H9 (cell line): ENCODE results near the gene INPP5E. TPM values are rescaled to one million over a fixed set of nuclear protein-coding genes. Genes with fewer than 3 reads are reported as not detected.

ENCODE experiments used
- DNase-seq: peaks from one replicate; pipeline ENCODE4 v3.0.0-alpha.2; 2017
- H2AFZ ChIP-seq: one replicate; pipeline ENCODE4 v1.6.1; 2013; ENCODE audit warnings: mild to moderate bottlenecking, low read length, control low read depth, moderate library complexity
- H2AK5ac ChIP-seq: 2 replicates; pipeline ENCODE4 v1.6.1; 2013; ENCODE audit warnings: low read length, control low read depth, mixed read lengths; ENCODE audit not compliant: insufficient read length
- H2BK120ac ChIP-seq: one replicate; pipeline ENCODE4 v1.6.1; 2013; ENCODE audit warnings: low read depth, mild to moderate bottlenecking, low read length, control low read depth, inconsistent platforms; ENCODE audit not compliant: poor library complexity, severe bottlenecking
- H2BK12ac ChIP-seq: 2 replicates; pipeline ENCODE4 v1.6.1; 2013; ENCODE audit warnings: low read length, control low read depth, mixed read lengths, low read depth; ENCODE audit not compliant: insufficient read length
- H2BK15ac ChIP-seq: 2 replicates; pipeline ENCODE4 v1.6.1; 2013; ENCODE audit warnings: low read depth, low read length, control low read depth
- H2BK20ac ChIP-seq: one replicate; pipeline ENCODE4 v1.6.1; 2013; ENCODE audit warnings: low read depth, mild to moderate bottlenecking, low read length, control low read depth, inconsistent platforms; ENCODE audit not compliant: poor library complexity, severe bottlenecking
- H2BK5ac ChIP-seq: 2 replicates; pipeline ENCODE4 v1.6.1; 2013; ENCODE audit warnings: low read length, control low read depth, mixed read lengths; ENCODE audit not compliant: insufficient read length
- H3K14ac ChIP-seq: 2 replicates; pipeline ENCODE4 v1.6.1; 2013; ENCODE audit warnings: low read length, control low read depth; ENCODE audit not compliant: insufficient read depth
- H3K18ac ChIP-seq: 2 replicates; pipeline ENCODE4 v1.6.1; 2013; ENCODE audit warnings: low read depth, mild to moderate bottlenecking, mixed read lengths, low read length, control low read depth; ENCODE audit not compliant: insufficient read length
- H3K23ac ChIP-seq: 2 replicates; pipeline ENCODE4 v1.6.1; 2013; ENCODE audit warnings: low read length, control low read depth, mixed read lengths, low read depth; ENCODE audit not compliant: insufficient read length
- H3K23me2 ChIP-seq: 2 replicates; pipeline ENCODE4 v1.6.1; 2013; ENCODE audit warnings: low read depth, mild to moderate bottlenecking, mixed read lengths, low read length, control low read depth; ENCODE audit not compliant: insufficient read length, poor library complexity, severe bottlenecking
- H3K27ac ChIP-seq: 2 replicates; pipeline ENCODE4 v1.5.1; 2013; ENCODE audit warnings: low read length, control low read depth, mixed read lengths, low read depth; ENCODE audit not compliant: insufficient read length
- H3K27me3 ChIP-seq: 2 replicates; pipeline ENCODE4 v1.6.1; 2013; ENCODE audit warnings: low read length, control low read depth, inconsistent platforms; ENCODE audit not compliant: insufficient read depth
- H3K4ac ChIP-seq: 2 replicates; pipeline ENCODE4 v1.6.1; 2013; ENCODE audit warnings: low read depth, mild to moderate bottlenecking, control low read depth, inconsistent platforms, low read length, moderate library complexity
- H3K4me1 ChIP-seq: 2 replicates; pipeline ENCODE4 v1.6.1; 2013; ENCODE audit warnings: low read length, control low read depth, inconsistent platforms; ENCODE audit not compliant: insufficient read depth
- H3K4me2 ChIP-seq: 2 replicates; pipeline ENCODE4 v1.6.1; 2013; ENCODE audit warnings: low read length, control low read depth, mixed read lengths; ENCODE audit not compliant: insufficient read length, insufficient read depth
- H3K56ac ChIP-seq: 2 replicates; pipeline ENCODE4 v1.6.1; 2013; ENCODE audit warnings: low read depth, mild to moderate bottlenecking, mixed read lengths, low read length, control low read depth; ENCODE audit not compliant: insufficient read length
- H3K79me1 ChIP-seq: 2 replicates; pipeline ENCODE4 v1.6.1; 2013; ENCODE audit warnings: low read depth, mild to moderate bottlenecking, moderate library complexity, low read length, control low read depth, inconsistent platforms; ENCODE audit not compliant: insufficient read depth, poor library complexity, severe bottlenecking
- H3K79me2 ChIP-seq: 2 replicates; pipeline ENCODE4 v1.6.1; 2013; ENCODE audit warnings: low read length, control low read depth, inconsistent platforms; ENCODE audit not compliant: insufficient read depth
- H3K9ac ChIP-seq: 2 replicates; pipeline ENCODE4 v1.6.1; 2013; ENCODE audit warnings: low read length, control low read depth, mixed read lengths; ENCODE audit not compliant: insufficient read length; ENCODE audit errors: extremely low read depth
- H3K9me3 ChIP-seq: one replicate; pipeline ENCODE4 v1.6.1; 2013; ENCODE audit warnings: low read depth, low read length, inconsistent platforms; ENCODE audit not compliant: control insufficient read depth
- H3T11ph ChIP-seq: one replicate; pipeline ENCODE4 v1.6.1; 2013; ENCODE audit warnings: mild to moderate bottlenecking, low read length, control low read depth, inconsistent platforms
- H4K20me1 ChIP-seq: one replicate; pipeline ENCODE4 v1.6.1; 2013; ENCODE audit not compliant: control insufficient read depth, insufficient read length, insufficient read depth
- H4K5ac ChIP-seq: 2 replicates; pipeline ENCODE4 v1.6.1; 2013; ENCODE audit warnings: low read depth, mild to moderate bottlenecking, mixed read lengths, low read length, control low read depth; ENCODE audit not compliant: insufficient read length
- H4K8ac ChIP-seq: replicated peaks from 2 replicates; pipeline ENCODE4 v1.6.1; 2013; ENCODE audit warnings: low read length, control low read depth, mixed read lengths, low read depth; ENCODE audit not compliant: insufficient read length
- H4K91ac ChIP-seq: 2 replicates; pipeline ENCODE4 v1.6.1; 2013; ENCODE audit warnings: low read depth, mild to moderate bottlenecking, moderate library complexity, mixed read lengths, low read length, control low read depth; ENCODE audit not compliant: insufficient read length
- H3K27ac Mint-ChIP-seq, 3 experiments: 2 replicates in 2 of 3; 3 replicates in 1 of 3; pipeline ENCODE4 v1.8.0; 2020 to 2021; ENCODE audit warnings: mixed read lengths in 3 of 3, mild to moderate bottlenecking in 1 of 3, moderate library complexity in 1 of 3
- H3K27me3 Mint-ChIP-seq: 2 replicates; pipeline ENCODE4 v1.8.0; 2021; ENCODE audit warnings: low read depth, mild to moderate bottlenecking, moderate library complexity, mixed read lengths
- H3K36me3 Mint-ChIP-seq, 3 experiments: 2 replicates in 2 of 3; 3 replicates in 1 of 3; pipeline ENCODE4 v1.8.0; 2020 to 2021; ENCODE audit warnings: low read depth in 3 of 3, mixed read lengths in 3 of 3; ENCODE audit not compliant: insufficient read depth in 1 of 3
- H3K4me1 Mint-ChIP-seq, 2 experiments: 2 replicates each; pipeline ENCODE4 v1.8.0; 2020; ENCODE audit warnings: mixed read lengths in 2 of 2
- H3K4me3 Mint-ChIP-seq, 2 experiments: 2 replicates in 1 of 2; 3 replicates in 1 of 2; pipeline ENCODE4 v1.8.0; 2020 to 2021; ENCODE audit warnings: mild to moderate bottlenecking in 2 of 2, mixed read lengths in 2 of 2, moderate library complexity in 1 of 2
- H3K9me3 Mint-ChIP-seq, 2 experiments: 2 replicates in 1 of 2; 3 replicates in 1 of 2; pipeline ENCODE4 v1.8.0; 2020; ENCODE audit warnings: mild to moderate bottlenecking in 2 of 2, mixed read lengths in 2 of 2, moderate library complexity in 1 of 2
- WGBS: extraction: QIAGEN DNeasy Blood & Tissue Kit; methylation state at CpG from one replicate; pipeline ENCODE4 v1.1.7; 2013; ENCODE audit warnings: missing lambda C conversion rate, low lambda C conversion rate, mixed read lengths; ENCODE audit not compliant: insufficient read length; ENCODE audit errors: extremely low coverage; 5-methylcytosine and 5-hydroxymethylcytosine counted together
- total RNA-seq: library from RNA; stranded (reverse); gene quantifications from 2 replicates; pipeline ENCODE4 v1.2.1, GENCODE V29; 2021
- TF ChIP-seq, protein P1 (sequence below): fragments of 200-600 bp; sonication (generic); conservative IDR thresholded peaks from 3 replicates; pipeline ENCODE4 v1.8.0; 2021; ENCODE audit warnings: antibody characterized with exemption, mild to moderate bottlenecking

Gene INPP5E
- total RNA-seq, 1 experiment from 2014 or later = 21.0 TPM

DNA sequence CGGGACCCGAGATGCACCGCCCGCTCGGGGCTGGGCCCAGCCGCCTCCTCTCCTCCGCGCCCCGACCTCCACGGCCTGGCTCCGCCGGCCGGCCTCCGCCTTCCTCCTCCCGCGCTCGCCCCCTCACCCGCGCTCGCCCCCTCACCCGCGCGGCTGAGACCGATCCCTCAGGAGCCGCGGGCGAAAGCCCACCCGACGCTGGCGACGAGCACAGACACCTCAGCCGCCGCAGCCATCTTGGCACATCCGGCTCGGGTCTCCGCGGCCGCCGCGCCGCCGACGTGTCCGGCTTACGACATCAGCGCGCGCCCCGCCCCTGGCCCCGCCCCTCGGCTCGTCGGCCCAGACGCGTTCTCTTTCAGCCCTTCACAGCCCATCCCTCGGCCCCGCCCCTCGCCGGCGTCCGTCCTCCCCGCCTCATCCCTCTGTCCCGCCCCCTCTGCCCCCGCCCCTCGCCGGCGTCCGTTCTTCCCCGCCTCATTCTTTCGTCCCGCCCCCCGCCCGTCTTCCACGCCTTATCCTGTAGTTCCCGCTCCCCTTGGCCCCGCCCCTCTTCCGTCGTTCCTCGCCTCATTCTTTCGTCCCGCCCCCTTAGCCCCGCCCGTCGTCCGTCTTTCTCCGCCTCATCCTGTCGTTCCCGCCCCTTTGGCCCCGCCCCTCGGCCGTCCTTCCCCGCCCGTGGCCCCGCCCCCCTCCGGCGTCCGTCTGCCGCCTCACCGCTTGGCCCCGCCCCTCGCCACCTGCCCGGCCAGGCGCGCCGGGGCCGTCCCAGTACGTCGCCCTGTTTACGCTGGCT lies 43.3 kb upstream of the INPP5E start, which contains the start of gene SEC16A:
SEC16A (minus strand) TSS at position 248 of the 796 bp plus-strand sequence. CDS start 5,425 bp downstream, outside the sequence.
- peak within 1 kb of the TSS; percentile 97 for H3K9ac ChIP-seq

More for the DNA sequence above, 43.3 kb upstream of the INPP5E start, which contains the start of gene SEC16A:
- peak within 1 kb of the TSS; percentile 93 to 96 for H3K4me3 Mint-ChIP-seq
- peaks cover 6 to 15% (median 12%) of the 10 kb centered on the region in 3 experiments; a peak in 6 of 7 replicates for H3K36me3 Mint-ChIP-seq
- Histone ChIP-seq H3K4me1 (peaks cover 3% of the 10 kb centered on the region; the same call in 1 of the 2 replicates), H4K20me1 (peaks cover 2% of the 10 kb centered on the region), H2AK5ac (no peak within 1 kb of the TSS), H2BK120ac (peak within 1 kb of the TSS; percentile 71), H3K27me3 (no peaks in the 10 kb centered on the region), H3K4ac (no peak within 1 kb of the TSS; the same call in 1 of the 2 replicates), H3K23ac (no peak within 1 kb of the TSS), H3K79me2 (peaks cover 35% of the 10 kb centered on the region), H2BK12ac (no peak within 1 kb of the TSS), H3K4me2 (peak within 1 kb of the TSS; percentile 94), H4K8ac (no peak within 1 kb of the TSS), H4K91ac (no peak within 1 kb of the TSS), H3K14ac (peak within 1 kb of the TSS; percentile 96), H2BK15ac (no peak within 1 kb of the TSS), H2BK5ac (no peak within 1 kb of the TSS), H3K79me1 (peaks cover 4% of the 10 kb centered on the region), H3K56ac (no peak within 1 kb of the TSS), H3T11ph (peak within 1 kb of the TSS; percentile 59), H3K23me2 (peaks cover 11% of the 10 kb centered on the region), H3K18ac (peak within 1 kb of the TSS; percentile 100), H2BK20ac (peak within 1 kb of the TSS; percentile 90), H2AFZ (no peak within 1 kb of the TSS), H4K5ac (no peak within 1 kb of the TSS), H3K27ac (peak within 1 kb of the TSS; percentile 95), H3K9me3 (no peaks in the 10 kb centered on the region)
- H3K9me3 Mint-ChIP-seq = no peaks in the 10 kb centered on the region
- H3K27me3 Mint-ChIP-seq = no peaks in the 10 kb centered on the region
- TF ChIP-seq, protein P1, sequence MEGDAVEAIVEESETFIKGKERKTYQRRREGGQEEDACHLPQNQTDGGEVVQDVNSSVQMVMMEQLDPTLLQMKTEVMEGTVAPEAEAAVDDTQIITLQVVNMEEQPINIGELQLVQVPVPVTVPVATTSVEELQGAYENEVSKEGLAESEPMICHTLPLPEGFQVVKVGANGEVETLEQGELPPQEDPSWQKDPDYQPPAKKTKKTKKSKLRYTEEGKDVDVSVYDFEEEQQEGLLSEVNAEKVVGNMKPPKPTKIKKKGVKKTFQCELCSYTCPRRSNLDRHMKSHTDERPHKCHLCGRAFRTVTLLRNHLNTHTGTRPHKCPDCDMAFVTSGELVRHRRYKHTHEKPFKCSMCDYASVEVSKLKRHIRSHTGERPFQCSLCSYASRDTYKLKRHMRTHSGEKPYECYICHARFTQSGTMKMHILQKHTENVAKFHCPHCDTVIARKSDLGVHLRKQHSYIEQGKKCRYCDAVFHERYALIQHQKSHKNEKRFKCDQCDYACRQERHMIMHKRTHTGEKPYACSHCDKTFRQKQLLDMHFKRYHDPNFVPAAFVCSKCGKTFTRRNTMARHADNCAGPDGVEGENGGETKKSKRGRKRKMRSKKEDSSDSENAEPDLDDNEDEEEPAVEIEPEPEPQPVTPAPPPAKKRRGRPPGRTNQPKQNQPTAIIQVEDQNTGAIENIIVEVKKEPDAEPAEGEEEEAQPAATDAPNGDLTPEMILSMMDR = no peak
- peak within 1 kb of the TSS; percentile 95 to 100 (median 99); a peak in 6 of 7 replicates for H3K27ac Mint-ChIP-seq
- peak; percentile 98 for DNase-seq
- H3K4me1 Mint-ChIP-seq = peaks cover 8 to 14% of the 10 kb centered on the region in 2 experiments
- no CpG with 5 or more reads among the region's 109 CpGs for WGBS
